Nephron (organoid): ENCODE measurements around the gene GIGYF1.
A peak's percentile ranks its signal among the peaks of the same experiment; 100 is the strongest.
"Not testable (repeated sequence)": the region's sequence is repeated elsewhere in the genome, so short reads cannot be mapped to it uniquely, and the experiment has no call there.

Experiments
- H3K27ac Mint-ChIP-seq, 3 experiments: 2 replicates each; pipeline ENCODE4 v1.8.0; 2020; ENCODE audit warnings: mixed read lengths in 3 of 3, mild to moderate bottlenecking in 2 of 3, moderate library complexity in 1 of 3
- H3K27me3 Mint-ChIP-seq: 2 replicates; pipeline ENCODE4 v1.8.0; 2021; ENCODE audit warnings: low read depth, mild to moderate bottlenecking, moderate library complexity, mixed read lengths
- H3K36me3 Mint-ChIP-seq: 2 replicates; pipeline ENCODE4 v1.8.0; 2020; ENCODE audit warnings: low read depth, mixed read lengths
- H3K4me1 Mint-ChIP-seq: 2 replicates; pipeline ENCODE4 v1.8.0; 2020; ENCODE audit warnings: mixed read lengths
- H3K4me3 Mint-ChIP-seq, 3 experiments: 2 replicates each; pipeline ENCODE4 v1.8.0; 2020; ENCODE audit warnings: mild to moderate bottlenecking in 3 of 3, mixed read lengths in 3 of 3, moderate library complexity in 2 of 3
- H3K9me3 Mint-ChIP-seq: 2 replicates; pipeline ENCODE4 v1.8.0; 2020; ENCODE audit warnings: mixed read lengths
- TF ChIP-seq, protein P1 (sequence below), 3 experiments: fragments of 200-600 bp; sonication (generic); IDR thresholded peaks; one replicate each; pipeline ENCODE4 v1.5.0; 2021; ENCODE audit warnings: antibody characterized with exemption in 3 of 3; ENCODE audit not compliant: unreplicated experiment in 3 of 3

Gene GIGYF1

DNA sequence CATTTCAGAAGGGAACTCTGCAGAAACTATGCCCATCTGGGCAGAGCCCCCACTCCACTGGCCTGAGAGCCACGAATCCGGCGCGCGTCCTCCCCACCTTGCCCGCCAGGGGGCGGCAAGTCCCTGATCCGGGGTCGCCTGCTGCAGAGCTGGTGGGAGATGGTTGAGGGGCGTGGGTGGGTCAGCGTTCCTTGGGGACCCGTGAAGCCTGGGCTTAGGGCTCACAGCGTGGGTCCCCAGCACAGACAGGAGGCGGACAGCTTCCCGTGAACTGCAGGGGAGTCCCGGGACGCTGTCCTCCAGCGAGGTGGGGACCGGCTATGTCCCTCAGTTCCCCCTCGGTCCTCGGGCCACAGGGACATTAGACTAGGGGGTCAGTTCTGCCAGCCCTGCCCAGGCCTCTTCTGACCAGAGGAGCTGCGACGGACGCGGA is 11.3 kb upstream of the GIGYF1 start:
- TF ChIP-seq, protein P1, sequence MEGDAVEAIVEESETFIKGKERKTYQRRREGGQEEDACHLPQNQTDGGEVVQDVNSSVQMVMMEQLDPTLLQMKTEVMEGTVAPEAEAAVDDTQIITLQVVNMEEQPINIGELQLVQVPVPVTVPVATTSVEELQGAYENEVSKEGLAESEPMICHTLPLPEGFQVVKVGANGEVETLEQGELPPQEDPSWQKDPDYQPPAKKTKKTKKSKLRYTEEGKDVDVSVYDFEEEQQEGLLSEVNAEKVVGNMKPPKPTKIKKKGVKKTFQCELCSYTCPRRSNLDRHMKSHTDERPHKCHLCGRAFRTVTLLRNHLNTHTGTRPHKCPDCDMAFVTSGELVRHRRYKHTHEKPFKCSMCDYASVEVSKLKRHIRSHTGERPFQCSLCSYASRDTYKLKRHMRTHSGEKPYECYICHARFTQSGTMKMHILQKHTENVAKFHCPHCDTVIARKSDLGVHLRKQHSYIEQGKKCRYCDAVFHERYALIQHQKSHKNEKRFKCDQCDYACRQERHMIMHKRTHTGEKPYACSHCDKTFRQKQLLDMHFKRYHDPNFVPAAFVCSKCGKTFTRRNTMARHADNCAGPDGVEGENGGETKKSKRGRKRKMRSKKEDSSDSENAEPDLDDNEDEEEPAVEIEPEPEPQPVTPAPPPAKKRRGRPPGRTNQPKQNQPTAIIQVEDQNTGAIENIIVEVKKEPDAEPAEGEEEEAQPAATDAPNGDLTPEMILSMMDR (IDR thresholded peaks at IDR 0.05; ENCODE audit: unreplicated experiment in 3 of 3) = peak; percentile 96 to 98 (median 96)
- Mint-ChIP-seq H3K36me3 (no peaks in the 10 kb centered on the region), H3K4me3 (peak overlapping the region; percentile 98 to 99 (median 99)), H3K9me3 (no peaks in the 10 kb centered on the region), H3K27ac (peak overlapping the region; percentile 91 to 97 (median 96)), H3K27me3 (peaks cover 4% of the 10 kb centered on the region), H3K4me1 (peaks cover 7% of the 10 kb centered on the region)

GRCh38 chr7:100701089-100701488 is 7.0 kb upstream of the GIGYF1 start:
- H3K9me3 Mint-ChIP-seq, H3K36me3 Mint-ChIP-seq, H3K4me3 Mint-ChIP-seq, H3K4me1 Mint-ChIP-seq, H3K27ac Mint-ChIP-seq: not testable (repeated sequence)
- H3K27me3 Mint-ChIP-seq = peaks cover 16% of the 10 kb centered on the region

DNA sequence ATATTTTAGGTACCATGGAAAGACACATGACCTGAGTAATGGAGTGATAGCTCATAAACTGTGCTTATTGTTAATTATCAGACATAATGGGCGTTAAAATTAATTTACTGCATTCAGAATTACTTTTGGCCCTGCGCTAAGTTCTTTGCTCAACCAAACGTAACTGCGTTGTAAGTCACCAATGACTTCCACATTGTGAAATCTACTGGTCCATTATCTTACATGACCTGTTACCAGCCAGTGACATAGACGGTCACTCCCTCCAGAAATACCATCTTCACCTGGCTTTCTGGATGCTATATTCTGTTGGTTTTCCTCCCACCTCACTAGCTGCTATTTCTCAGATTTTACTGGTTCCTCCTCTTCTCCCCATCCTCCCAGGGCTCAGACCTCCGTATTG is 5.0 kb upstream of the GIGYF1 start:
- no peak overlapping the region for H3K27ac Mint-ChIP-seq
- no peaks in the 10 kb centered on the region for H3K4me1 Mint-ChIP-seq

DNA sequence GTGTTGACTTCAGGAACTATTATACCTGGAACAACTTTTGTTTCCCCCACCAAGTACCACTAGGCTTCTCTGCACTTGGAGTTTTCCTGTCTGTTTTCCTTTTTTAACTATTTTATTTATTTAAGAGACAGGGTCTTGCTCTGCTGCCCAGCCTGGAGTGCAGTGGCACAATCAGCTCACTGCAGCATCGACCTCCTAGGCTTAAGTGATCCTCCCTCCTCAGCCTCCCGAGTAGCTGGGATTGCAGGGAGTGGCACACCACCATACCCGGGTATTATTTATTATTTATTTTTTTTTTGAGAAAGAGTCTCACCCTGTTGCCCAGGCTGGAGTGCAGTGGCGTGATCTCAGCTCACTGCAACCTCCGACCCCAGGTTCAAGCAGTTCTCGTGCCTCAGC is 2.1 kb upstream of the GIGYF1 start:
- Mint-ChIP-seq H3K4me1 (peaks cover 18% of the 10 kb centered on the region), H3K36me3 (no peaks in the 10 kb centered on the region), H3K27ac (peak overlapping the region; percentile 72 to 82 (median 73)), H3K9me3 (no peaks in the 10 kb centered on the region), H3K27me3 (peaks cover 17% of the 10 kb centered on the region), H3K4me3 (peak overlapping the region; percentile 80 to 81 (median 81))
- TF ChIP-seq, protein P1 (IDR thresholded peaks at IDR 0.05; ENCODE audit: unreplicated experiment in 3 of 3) = no peak

More for the DNA sequence above, 5.0 kb upstream of the GIGYF1 start:
- TF ChIP-seq, protein P1 (IDR thresholded peaks at IDR 0.05; ENCODE audit: unreplicated experiment in 3 of 3) = no peak
- Mint-ChIP-seq H3K4me3 (no peak overlapping the region), H3K36me3 (no peaks in the 10 kb centered on the region), H3K9me3 (no peaks in the 10 kb centered on the region), H3K27me3 (peaks cover 20% of the 10 kb centered on the region)

- Mint-ChIP-seq H3K27ac (peak overlapping the region; percentile 91 to 98 (median 97)), H3K36me3 (peaks cover 11% of the 10 kb centered on the region), H3K9me3 (no peaks in the 10 kb centered on the region), H3K4me3 (peak overlapping the region; percentile 96 to 99 (median 97)), H3K27me3 (peaks cover 3% of the 10 kb centered on the region), H3K4me1 (peaks cover 33% of the 10 kb centered on the region)
- TF ChIP-seq, protein P1 (IDR thresholded peaks at IDR 0.05; ENCODE audit: unreplicated experiment in 3 of 3) = no peak
Observed at GRCh38 chr7:100693312-100694097, 545 bp downstream of the GIGYF1 start.

- peaks cover 3% of the 10 kb centered on the region for H3K27me3 Mint-ChIP-seq
- H3K4me1 Mint-ChIP-seq = peaks cover 33% of the 10 kb centered on the region
- peak overlapping the region; percentile 96 to 99 (median 97) for H3K4me3 Mint-ChIP-seq
- TF ChIP-seq, protein P1 (IDR thresholded peaks at IDR 0.05; ENCODE audit: unreplicated experiment in 3 of 3) = no peak
- H3K9me3 Mint-ChIP-seq = no peaks in the 10 kb centered on the region
- peak overlapping the region; percentile 91 to 98 (median 97) for H3K27ac Mint-ChIP-seq
- peaks cover 11% of the 10 kb centered on the region for H3K36me3 Mint-ChIP-seq
Observed at GRCh38 chr7:100692578-100692961, 1.5 kb downstream of the GIGYF1 start.
